A549 (cell line): ENCODE data around the gene ZCWPW1. TPM values are rescaled to one million over a fixed set of nuclear protein-coding genes. Genes with fewer than 3 reads are reported as not detected.

Source experiments
- ATAC-seq, 2 experiments: fragments of 200-7000 bp in 1 of 2; fragments of >200 bp in 1 of 2; cut with Nextera tagmentation in 1 of 2; cut with Tn5 transposase in 1 of 2; 3 replicates each; pipeline versions ENCODE4 v1.8.0 to v1.9.1; 2018 to 2020; ENCODE audit warnings: mild to moderate bottlenecking in 1 of 2, moderate library complexity in 1 of 2
- CTCF ChIA-PET: fragments of 300-600 bp; sonication (Branson Sonifier 250); formaldehyde crosslinking; extraction: SDS; loops from one replicate; lab custom pipeline; 2021; ENCODE audit warnings: antibody characterized with exemption, inconsistent platforms; lab: Yijun Ruan, JAX
- POLR2A ChIA-PET: fragments of 350-600 bp; formaldehyde crosslinking; extraction: SDS; loops from one replicate; lab custom pipeline; 2021; ENCODE audit warnings: antibody characterized with exemption, inconsistent platforms; lab: Yijun Ruan, JAX
- DNase-seq, 2 experiments: peaks; one replicate each; pipeline versions ENCODE4 v3.0.0 to v3.0.0-alpha.2; 2011 to 2016; ENCODE audit warnings: low read depth in 1 of 2, low spot score in 1 of 2
- FAIRE-seq: peaks from 2 replicates; lab custom pipeline; 2011; peaks lifted over from hg19 to GRCh38; lab: Jason Lieb, UNC
- H3K27ac ChIP-seq, 2 experiments: fragments of >200 bp; sonication (Bioruptor Twin); formaldehyde crosslinking; 3 replicates each; pipeline ENCODE4 v1.5.1; 2016 to 2017
- H3K4me1 ChIP-seq: fragments of >200 bp; sonication (Bioruptor Twin); formaldehyde crosslinking; 3 replicates; pipeline ENCODE4 v1.6.1; 2016
- H3K4me2 ChIP-seq: fragments of >200 bp; sonication (Bioruptor Twin); formaldehyde crosslinking; 3 replicates; pipeline ENCODE4 v1.6.1; 2016
- H3K4me3 ChIP-seq: fragments of >200 bp; sonication (Bioruptor Twin); formaldehyde crosslinking; 3 replicates; pipeline ENCODE4 v1.5.1; 2016
- H3K9me3 ChIP-seq: fragments of >200 bp; sonication (Bioruptor Twin); formaldehyde crosslinking; 3 replicates; pipeline ENCODE4 v1.6.1; 2016
- BHLHE40 ChIP-seq: IDR thresholded peaks from 2 replicates; pipeline ENCODE4 v1.6.1; 2012; ENCODE audit warnings: low read depth, low read length, inconsistent platforms
- CBX2 ChIP-seq: fragments of 200-600 bp; sonication (generic); IDR thresholded peaks from 2 replicates; pipeline ENCODE4 v1.6.1; 2016; ENCODE audit warnings: low read depth, mild to moderate bottlenecking, borderline replicate concordance
- FOSB ChIP-seq: fragments of 250-450 bp; sonication (Bioruptor Pico); IDR thresholded peaks from 2 replicates; pipeline ENCODE4 v1.5.0; 2020; ENCODE audit warnings: mild to moderate bottlenecking, moderate library complexity
- FOSL2 ChIP-seq, 2 experiments: fragments of 450-650 bp in 1 of 2; fragments of >200 bp in 1 of 2; sonication (Bioruptor Twin) in 1 of 2; formaldehyde crosslinking; IDR thresholded peaks; 2 replicates each; pipeline versions ENCODE4 v1.5.0 to v1.6.1; 2016 to 2020; ENCODE audit warnings: mild to moderate bottlenecking in 1 of 2, moderate library complexity in 1 of 2
- GATA3 ChIP-seq: IDR thresholded peaks from 2 replicates; pipeline ENCODE4 v1.6.1; 2012; ENCODE audit warnings: borderline replicate concordance
- JUN ChIP-seq, 2 experiments: fragments of >200 bp; sonication (Bioruptor Twin); formaldehyde crosslinking; IDR thresholded peaks; 2 replicates in 1 of 2; 3 replicates in 1 of 2; pipeline ENCODE4 v1.6.1; 2016 to 2017
- KDM1A ChIP-seq: fragments of 200-600 bp; sonication (generic); IDR thresholded peaks from 2 replicates; pipeline ENCODE4 v1.6.1; 2016; ENCODE audit warnings: low read depth, mild to moderate bottlenecking
- KDM5A ChIP-seq: fragments of 200-600 bp; sonication (generic); IDR thresholded peaks from 2 replicates; pipeline ENCODE4 v1.6.1; 2016; ENCODE audit warnings: antibody characterized with exemption, mild to moderate bottlenecking
- MAFK ChIP-seq: fragments of 450-650 bp; IDR thresholded peaks from 2 replicates; pipeline ENCODE4 v1.6.1; 2014; ENCODE audit not compliant: partially characterized antibody
- MAZ ChIP-seq: fragments of 150-350 bp; IDR thresholded peaks from 2 replicates; pipeline ENCODE4 v1.6.1; 2014; ENCODE audit warnings: antibody characterized with exemption, low read depth, low read length, borderline replicate concordance
- NPAS2 ChIP-seq: fragments of 250-450 bp; sonication (Bioruptor Pico); IDR thresholded peaks from 2 replicates; pipeline ENCODE4 v1.8.0; 2022; ENCODE audit warnings: mild to moderate bottlenecking, moderate library complexity, borderline replicate concordance
- PHF8 ChIP-seq: fragments of 200-600 bp; sonication (generic); IDR thresholded peaks from 2 replicates; pipeline ENCODE4 v1.6.1; 2016; ENCODE audit warnings: low read depth, mild to moderate bottlenecking, antibody characterized with exemption, moderate library complexity, borderline replicate concordance
- POLR2AphosphoS2 ChIP-seq: conservative IDR thresholded peaks from 2 replicates; pipeline ENCODE4 v1.6.1; 2012; ENCODE audit warnings: low read length, improper control_type of control experiment, inconsistent platforms
- RFX5 ChIP-seq: fragments of 450-650 bp; IDR thresholded peaks from 2 replicates; pipeline ENCODE4 v1.7.1; 2014; ENCODE audit warnings: antibody characterized with exemption, mild to moderate bottlenecking, moderate library complexity
- RNF2 ChIP-seq: fragments of 200-600 bp; sonication (generic); IDR thresholded peaks from 2 replicates; pipeline ENCODE4 v1.6.1; 2016; ENCODE audit warnings: low read depth, mild to moderate bottlenecking, antibody characterized with exemption, moderate library complexity, borderline replicate concordance
- SMC3 ChIP-seq: fragments of >200 bp; sonication (Bioruptor Twin); formaldehyde crosslinking; IDR thresholded peaks from 3 replicates; pipeline ENCODE4 v1.6.1; 2018; ENCODE audit warnings: inconsistent platforms
- SREBF2 ChIP-seq: fragments of 450-650 bp; IDR thresholded peaks from 2 replicates; pipeline ENCODE4 v1.6.1; 2014; ENCODE audit warnings: mild to moderate bottlenecking, moderate library complexity
- TFCP2L1 ChIP-seq: fragments of 250-450 bp; sonication (Bioruptor Pico); IDR thresholded peaks from 2 replicates; pipeline ENCODE4 v1.5.0; 2021; ENCODE audit warnings: mild to moderate bottlenecking
- TP53 ChIP-seq: fragments of 250-450 bp; sonication (Bioruptor Pico); IDR thresholded peaks from 2 replicates; pipeline ENCODE4 v1.5.0; 2021; ENCODE audit warnings: mild to moderate bottlenecking, moderate library complexity
- ZFP36 ChIP-seq: fragments of 450-650 bp; IDR thresholded peaks from 2 replicates; pipeline ENCODE4 v1.6.1; 2014; ENCODE audit warnings: borderline replicate concordance; ENCODE audit not compliant: partially characterized antibody
- ZSCAN20 ChIP-seq: fragments of 250-450 bp; sonication (Bioruptor Pico); IDR thresholded peaks from 2 replicates; pipeline ENCODE4 v1.8.0; 2022; ENCODE audit warnings: mild to moderate bottlenecking, moderate library complexity
- WGBS: methylation state at CpG from one replicate; pipeline ENCODE4 v1.1.6; 2017; ENCODE audit errors: missing lambda C conversion rate; 5-methylcytosine and 5-hydroxymethylcytosine counted together
- polyA plus RNA-seq, 4 experiments: library from polyadenylated mRNA; depleted of rRNA in 3 of 4; stranded (reverse); fragments of >200 nt; fragmentation: RNase III in 1 of 4; extraction: RNeasy Plus Mini Kit Qiagen cat#74134 plus additional on column Dnase treatment in 1 of 4; gene quantifications; 2 replicates in 3 of 4; 3 replicates in 1 of 4; pipeline ENCODE4 v1.2.3, GENCODE V29; 2011 to 2017
- TF ChIP-seq, protein P1 (sequence below): fragments of 250-450 bp; sonication (Bioruptor Pico); IDR thresholded peaks from 2 replicates; pipeline ENCODE4 v1.5.0; 2021; ENCODE audit warnings: mild to moderate bottlenecking, moderate library complexity, borderline replicate concordance

ZCWPW1 gene
- polyA plus RNA-seq, 2 of the 4 experiments (the other 2 are of a cell fraction), result 2.0 to 4.2 TPM

DNA sequence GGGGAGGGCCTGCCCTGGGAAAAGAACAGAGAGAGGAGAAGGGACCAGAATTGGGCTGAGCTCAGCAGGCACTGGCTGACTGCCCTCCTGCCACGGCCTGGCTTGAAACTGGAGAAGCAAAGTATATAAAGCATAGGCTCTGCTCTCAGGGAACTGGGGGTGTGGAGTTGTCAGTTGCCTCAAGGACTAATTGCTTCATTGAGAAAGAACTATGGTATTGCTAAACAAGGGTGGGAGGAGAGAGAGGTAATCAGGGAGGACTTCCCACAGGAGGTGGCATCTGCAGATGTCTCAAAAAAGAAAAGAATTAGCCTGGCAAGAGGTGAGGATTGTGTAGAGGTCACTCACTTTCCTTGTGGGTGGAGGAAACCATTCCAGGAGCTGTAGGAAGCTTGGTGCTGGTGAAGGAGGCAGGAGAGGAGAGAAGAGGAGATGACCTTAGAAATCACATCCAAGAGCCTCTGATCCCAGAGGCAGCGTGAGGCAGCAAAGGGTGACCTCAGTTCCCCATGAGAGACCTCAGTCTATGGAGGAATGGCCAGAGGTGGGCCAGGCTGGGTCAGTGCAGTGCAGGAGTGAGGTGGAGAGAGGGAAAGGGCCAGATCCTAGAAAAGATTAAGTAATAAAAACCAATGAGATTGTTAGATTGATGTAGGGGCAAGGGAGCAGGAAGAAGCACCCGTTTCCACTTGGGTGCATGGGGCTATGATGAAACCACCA lies 68.2 kb downstream of the ZCWPW1 start:
- ChIA-PET POLR2A (no interaction called here), CTCF (interaction anchor here (1.7 kb wide), 1 partner anchor 41 kb away, joined by 3 read pairs; no protein-coding TSS in a partner anchor)
- DNase-seq (no peak), FAIRE-seq (no peak), ATAC-seq (no peak)
- Histone ChIP-seq H3K9me3 (no peaks in the 10 kb centered on the region), H3K4me1 (no peaks in the 10 kb centered on the region), H3K4me3 (no peak overlapping the region), H3K27ac (no peak overlapping the region), H3K4me2 (no peak overlapping the region)
- TF ChIP-seq ZFP36, result peak; percentile 95
- no peak for TF ChIP-seq RFX5
- no peak for TF ChIP-seq KDM5A
- 90% methylated on average over 3 of the region's 3 CpGs for WGBS

DNA sequence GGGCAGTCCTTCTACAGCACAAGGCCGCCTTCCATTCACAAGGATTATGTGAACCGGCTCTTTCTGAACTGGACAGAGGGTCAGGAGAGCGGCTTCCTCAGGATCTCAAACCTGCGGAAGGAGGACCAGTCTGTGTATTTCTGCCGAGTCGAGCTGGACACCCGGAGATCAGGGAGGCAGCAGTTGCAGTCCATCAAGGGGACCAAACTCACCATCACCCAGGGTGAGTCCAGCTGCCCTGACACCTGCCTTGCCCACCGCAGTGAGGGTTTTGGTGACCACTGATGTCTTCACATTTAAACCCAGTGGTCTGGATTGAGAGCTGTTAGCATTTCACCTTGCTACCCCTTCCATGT lies 69.7 kb downstream of the ZCWPW1 start:
- no peak overlapping the region for H3K4me3 ChIP-seq
- no peak for DNase-seq
- ChIA-PET POLR2A (no interaction called here), CTCF (interaction anchor here (0.7 to 1.7 kb wide), 4 partner anchors 9 to 49 kb away, joined by 3 to 5 read pairs (median 3); no protein-coding TSS in a partner anchor)
- no peak overlapping the region for H3K4me2 ChIP-seq
- H3K9me3 ChIP-seq, result no peaks in the 10 kb centered on the region
- no peak overlapping the region for H3K27ac ChIP-seq
- no peak for TF ChIP-seq SMC3
- TF ChIP-seq PHF8, result no peak
- TF ChIP-seq SREBF2, result no peak
- TF ChIP-seq NPAS2, result no peak
- no peak for TF ChIP-seq BHLHE40
- no peak for TF ChIP-seq POLR2AphosphoS2
- TF ChIP-seq RFX5, result no peak
- TF ChIP-seq, protein P1, sequence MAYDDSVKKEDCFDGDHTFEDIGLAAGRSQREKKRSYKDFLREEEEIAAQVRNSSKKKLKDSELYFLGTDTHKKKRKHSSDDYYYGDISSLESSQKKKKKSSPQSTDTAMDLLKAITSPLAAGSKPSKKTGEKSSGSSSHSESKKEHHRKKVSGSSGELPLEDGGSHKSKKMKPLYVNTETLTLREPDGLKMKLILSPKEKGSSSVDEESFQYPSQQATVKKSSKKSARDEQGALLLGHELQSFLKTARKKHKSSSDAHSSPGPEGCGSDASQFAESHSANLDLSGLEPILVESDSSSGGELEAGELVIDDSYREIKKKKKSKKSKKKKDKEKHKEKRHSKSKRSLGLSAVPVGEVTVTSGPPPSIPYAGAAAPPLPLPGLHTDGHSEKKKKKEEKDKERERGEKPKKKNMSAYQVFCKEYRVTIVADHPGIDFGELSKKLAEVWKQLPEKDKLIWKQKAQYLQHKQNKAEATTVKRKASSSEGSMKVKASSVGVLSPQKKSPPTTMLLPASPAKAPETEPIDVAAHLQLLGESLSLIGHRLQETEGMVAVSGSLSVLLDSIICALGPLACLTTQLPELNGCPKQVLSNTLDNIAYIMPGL, result no peak
- TF ChIP-seq TP53 (CRISPR knock-in tag), result no peak
- no peak for TF ChIP-seq KDM1A
- no peak for TF ChIP-seq TFCP2L1 (CRISPR knock-in tag)
- TF ChIP-seq RNF2, result no peak
- no peak for TF ChIP-seq JUN (IDR thresholded peaks at IDR 0.05)
- no peak for TF ChIP-seq FOSL2 (IDR thresholded peaks at IDR 0.05)
- no peak for TF ChIP-seq FOSL2 (CRISPR knock-in tag; IDR thresholded peaks at IDR 0.05)
- TF ChIP-seq MAZ, result no peak
- no peak for TF ChIP-seq FOSB
- no peak for TF ChIP-seq GATA3
- TF ChIP-seq ZSCAN20 (CRISPR knock-in tag), result no peak
- TF ChIP-seq MAFK, result no peak
- no peak for FAIRE-seq
- H3K4me1 ChIP-seq, result no peaks in the 10 kb centered on the region
- ATAC-seq, result 0 out of 6 replicates have a peak, but pooled peaks of 1 of the 2 experiments have one; percentile 3
- WGBS, result 95% methylated on average over 8 of the region's 8 CpGs

DNA sequence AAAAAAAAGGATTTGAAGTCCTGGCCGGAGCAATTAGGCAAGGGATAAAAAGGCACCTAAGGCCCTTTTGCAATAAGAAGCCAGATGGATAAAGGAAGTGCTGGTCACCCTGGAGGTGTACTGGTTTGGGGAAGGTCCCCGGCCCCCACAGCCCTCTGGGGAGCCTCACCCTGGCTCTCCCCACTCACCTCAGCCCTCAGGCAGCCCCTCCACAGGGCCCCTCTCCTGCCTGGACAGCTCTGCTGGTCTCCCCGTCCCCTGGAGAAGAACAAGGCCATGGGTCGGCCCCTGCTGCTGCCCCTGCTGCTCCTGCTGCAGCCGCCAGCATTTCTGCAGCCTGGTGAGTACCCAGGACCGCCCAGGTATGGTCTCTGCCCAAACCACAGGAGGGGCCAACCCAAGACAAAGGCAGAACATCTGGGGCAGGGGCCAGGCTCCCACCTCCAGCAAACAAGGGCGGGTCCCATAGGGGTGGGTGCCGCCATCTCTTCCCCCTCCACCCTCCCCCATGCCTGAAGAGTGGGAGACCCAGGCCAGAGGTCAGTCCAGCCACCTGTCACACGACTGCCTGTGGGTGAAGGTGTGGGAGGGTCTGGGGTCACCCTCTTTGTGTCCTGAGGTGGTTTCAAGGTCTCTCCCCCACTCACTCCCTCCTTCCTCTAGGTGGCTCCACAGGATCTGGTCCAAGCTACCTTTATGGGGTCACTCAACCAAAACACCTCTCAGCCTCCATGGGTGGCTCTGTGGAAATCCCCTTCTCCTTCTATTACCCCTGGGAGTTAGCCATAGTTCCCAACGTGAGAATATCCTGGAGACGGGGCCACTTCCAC lies 70.3 kb downstream of the ZCWPW1 start, which contains the start of gene PILRB:
Gene PILRB (plus strand): TSS at position 91 of the 830 bp plus-strand sequence. CDS start 186 bp downstream, at position 277.
- CTCF ChIA-PET, result interaction anchor here (0.7 kb wide), 1 partner anchor 10 kb away, joined by 3 read pairs; no protein-coding TSS in a partner anchor
- no peak for FAIRE-seq
- ATAC-seq, result peak; percentile 14 to 40; a peak in 4 of 6 replicates

More for the DNA sequence above, 70.3 kb downstream of the ZCWPW1 start, which contains the start of gene PILRB:
- DNase-seq, result no peak
- POLR2A ChIA-PET, result no interaction called here
- 93% methylated on average over 9 of the region's 11 CpGs for WGBS
- no peak within 1 kb of the TSS for H3K4me3 ChIP-seq
- no peaks in the 10 kb centered on the region for H3K9me3 ChIP-seq
- H3K27ac ChIP-seq, result no peak within 1 kb of the TSS
- no peaks in the 10 kb centered on the region for H3K4me1 ChIP-seq
- no peak within 1 kb of the TSS for H3K4me2 ChIP-seq
- TF ChIP-seq MAFK, result no peak
- TF ChIP-seq BHLHE40, result no peak
- TF ChIP-seq POLR2AphosphoS2, result 0 out of 2 replicates have a peak, but pooled peaks have one; percentile 55
- no peak for TF ChIP-seq CBX2
- TF ChIP-seq, all 56 proteins: peak for 1
